Measurements from ENCODE around the gene PTK6.

The PTK6 gene

GRCh38 chr20:63503524-63503923, 33.7 kb downstream of the PTK6 start:
- DNase-seq: no peak

DNA sequence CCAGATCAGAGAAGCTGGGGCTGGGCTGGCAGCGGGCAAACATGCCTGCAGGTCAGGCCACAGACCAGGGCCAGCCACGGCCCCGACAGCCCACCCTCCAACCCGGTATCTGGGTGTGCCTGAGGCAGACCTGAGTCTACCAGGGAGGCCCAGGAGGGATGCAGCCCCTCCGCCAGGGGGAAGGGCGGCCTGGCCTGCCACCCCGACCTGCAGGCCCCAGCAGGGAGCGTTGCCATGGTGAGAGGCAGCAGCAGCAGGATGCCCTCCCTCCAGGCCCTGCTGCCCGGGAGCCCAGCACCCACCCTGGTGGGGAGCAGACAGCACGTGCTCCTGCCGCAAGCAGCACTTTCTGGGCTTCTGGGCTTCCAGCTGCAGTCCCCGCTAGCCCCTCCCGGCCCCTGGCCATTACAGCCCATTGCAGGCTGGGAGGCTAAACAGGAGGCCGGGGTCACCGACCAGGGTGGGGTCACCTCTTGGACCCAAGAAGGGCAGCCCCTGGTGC, 34.5 kb downstream of the PTK6 start:
- no peak for DNase-seq

DNA sequence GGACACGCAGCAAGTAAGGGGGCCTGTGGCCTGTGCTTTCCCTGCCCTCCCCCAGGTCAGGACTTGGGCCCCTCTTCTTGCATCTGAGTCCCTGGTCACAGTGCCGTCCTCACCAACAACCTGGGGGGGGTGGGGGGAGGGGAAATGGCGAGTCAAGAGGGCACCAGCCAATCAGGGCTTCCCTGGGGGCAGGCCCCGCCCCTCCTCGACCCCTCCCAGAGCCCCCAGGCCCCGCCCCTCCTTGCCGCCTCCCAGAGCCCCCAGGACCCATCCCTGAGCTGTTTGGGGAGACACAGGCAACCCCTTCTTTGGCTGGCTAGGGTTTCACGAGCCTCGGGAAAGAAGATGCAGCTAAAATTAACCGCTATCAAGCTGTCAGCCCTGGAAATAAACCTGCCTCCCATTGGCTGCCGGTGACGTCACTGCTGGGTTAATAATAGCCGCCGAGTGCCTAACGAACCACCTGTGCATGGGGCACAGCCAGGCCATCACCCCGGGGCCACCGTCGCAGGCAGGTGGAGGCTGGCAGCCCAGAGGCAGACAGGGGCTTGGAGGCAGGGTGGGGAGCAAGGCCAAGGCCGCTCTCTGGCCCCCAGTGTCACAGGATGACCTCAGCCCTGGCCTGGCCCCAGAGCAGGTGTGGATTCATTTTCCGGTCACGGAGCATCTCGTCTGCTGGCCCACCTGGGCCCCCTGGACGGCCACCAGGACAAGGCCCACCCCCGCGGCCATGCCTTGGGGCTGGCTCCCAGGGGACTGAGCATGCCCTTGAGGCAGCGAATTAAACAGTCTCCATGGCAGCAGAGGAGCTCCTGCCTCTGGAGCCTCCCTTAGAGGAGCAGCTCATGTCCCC, 35.1 kb downstream of the PTK6 start:
- DNase-seq: no peak

DNA sequence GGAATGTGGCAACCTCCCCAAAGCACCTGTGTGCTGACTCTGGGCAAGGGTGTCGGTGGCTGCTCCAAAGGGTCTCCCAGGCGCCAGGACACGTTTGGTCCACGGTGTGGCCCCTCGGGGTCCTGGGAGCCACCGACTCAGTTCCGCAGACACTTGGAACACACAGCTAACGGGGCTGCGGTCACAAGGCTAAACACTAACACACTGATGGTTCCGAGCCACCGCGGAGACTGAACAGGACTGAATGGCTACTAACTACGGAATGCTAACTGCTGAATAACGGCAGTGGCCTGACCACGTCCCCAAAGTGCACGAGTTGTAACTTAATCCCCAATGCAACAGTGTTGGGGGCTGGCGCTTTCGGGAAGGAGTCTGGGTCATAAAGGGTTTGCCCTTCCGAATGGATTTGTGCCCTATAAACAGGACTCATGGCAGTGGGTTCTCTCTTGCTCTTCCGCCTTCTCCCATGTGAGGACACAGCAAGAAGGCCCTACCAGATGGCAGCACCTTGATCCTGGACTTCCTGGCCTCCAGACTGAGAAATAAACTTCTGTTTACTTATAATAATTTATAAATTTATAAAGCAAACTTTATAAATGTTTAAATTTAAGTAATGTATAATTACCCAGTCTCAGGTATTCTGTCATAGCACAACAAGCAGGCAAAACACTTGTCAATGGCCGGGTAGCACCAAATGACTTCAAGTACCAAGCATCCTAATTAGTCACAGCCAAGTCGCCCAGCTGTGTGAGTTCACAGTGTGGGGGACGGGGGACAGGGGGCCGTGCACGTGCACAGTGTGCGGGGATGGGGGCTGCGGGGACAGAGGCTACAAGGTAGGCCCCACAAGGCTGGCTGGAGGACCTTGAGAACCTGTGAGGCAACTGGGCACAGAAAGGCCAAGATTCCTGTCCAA, 36.0 kb downstream of the PTK6 start:
- DNase-seq: no peak

DNA sequence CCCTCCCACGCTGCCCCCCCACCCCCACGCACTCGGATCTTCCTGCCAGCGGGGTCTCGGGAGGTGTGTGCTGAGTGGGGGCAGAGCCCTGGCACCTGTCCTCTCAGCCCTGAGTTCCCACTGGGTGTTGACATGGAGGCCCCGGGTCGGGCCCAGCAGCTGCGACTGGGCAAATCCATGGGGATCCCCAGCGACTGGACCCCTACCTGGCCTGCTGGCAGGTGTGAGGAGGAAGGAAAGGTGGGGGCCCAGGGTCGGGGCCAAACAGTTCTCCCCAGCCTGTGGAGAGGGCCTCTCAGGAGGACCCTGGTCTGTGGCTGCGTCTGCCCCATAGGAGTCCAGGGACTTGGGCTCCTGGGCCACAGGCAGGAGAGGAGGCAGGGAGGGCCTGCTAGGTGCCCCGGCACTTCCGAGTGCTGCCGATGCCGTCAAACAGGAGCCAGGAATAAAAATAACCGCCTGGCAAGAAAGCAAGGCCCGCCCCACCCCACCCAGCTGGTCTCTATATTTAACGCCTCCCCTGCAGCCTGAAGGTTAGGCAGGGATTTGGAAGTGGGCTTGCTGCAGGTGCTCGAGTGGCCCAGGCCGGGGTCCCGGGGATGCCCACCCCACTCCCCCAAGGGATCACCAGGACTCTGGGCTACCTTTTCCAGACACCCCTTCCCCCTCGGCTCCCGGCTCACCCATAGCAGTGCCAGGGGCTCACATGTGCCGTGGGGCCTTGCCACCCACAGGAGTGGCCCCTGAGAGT, 36.9 kb downstream of the PTK6 start:
- DNase-seq: no peak

- no peak for DNase-seq
Measured at GRCh38 chr20:63499338-63499969, 37.7 kb downstream of the PTK6 start.

DNA sequence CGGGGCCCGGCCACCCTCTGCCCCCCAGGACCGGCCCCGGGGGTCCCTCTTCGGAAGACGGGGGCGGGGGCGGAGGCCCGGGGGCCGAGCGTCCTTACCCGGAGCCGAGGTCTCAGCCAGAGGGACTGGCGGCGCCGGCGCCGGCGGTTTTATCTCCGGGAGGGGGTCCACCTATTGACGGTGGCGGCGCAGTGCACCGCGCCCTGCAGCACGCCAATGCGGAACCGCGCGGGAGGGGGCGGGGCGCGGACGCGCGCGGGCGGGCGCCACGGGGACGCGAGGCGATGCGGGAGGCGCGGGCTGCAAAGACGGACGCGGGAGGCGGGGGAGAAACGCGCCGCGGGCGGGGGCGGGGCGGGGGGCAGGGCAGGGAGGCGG, 38.2 kb downstream of the PTK6 start, which contains the start of gene EEF1A2:
Gene EEF1A2 (minus strand): TSS at position 124 of the 378 bp plus-strand sequence. CDS start 1,320 bp downstream, outside the sequence.
- peak in 1 of 2 donors; percentile 11 for DNase-seq

GRCh38 chr20:63497946-63498935, 38.9 kb downstream of the PTK6 start:
- DNase-seq: no peak

- DNase-seq: no peak
Measured at GRCh38 chr20:63497138-63497945, 39.8 kb downstream of the PTK6 start.

GRCh38 chr20:63496596-63497120, 40.5 kb downstream of the PTK6 start:
- DNase-seq: no peak

- DNase-seq: peak in 1 of 2 donors; percentile 70
Measured at GRCh38 chr20:63495741-63496595, 41.2 kb downstream of the PTK6 start.

GRCh38 chr20:63495167-63495720, 41.9 kb downstream of the PTK6 start:
- DNase-seq: no peak

- no peak for DNase-seq
Measured at GRCh38 chr20:63494420-63495166, 42.6 kb downstream of the PTK6 start.

GRCh38 chr20:63494084-63494419, 43.1 kb downstream of the PTK6 start:
- DNase-seq: no peak

DNA sequence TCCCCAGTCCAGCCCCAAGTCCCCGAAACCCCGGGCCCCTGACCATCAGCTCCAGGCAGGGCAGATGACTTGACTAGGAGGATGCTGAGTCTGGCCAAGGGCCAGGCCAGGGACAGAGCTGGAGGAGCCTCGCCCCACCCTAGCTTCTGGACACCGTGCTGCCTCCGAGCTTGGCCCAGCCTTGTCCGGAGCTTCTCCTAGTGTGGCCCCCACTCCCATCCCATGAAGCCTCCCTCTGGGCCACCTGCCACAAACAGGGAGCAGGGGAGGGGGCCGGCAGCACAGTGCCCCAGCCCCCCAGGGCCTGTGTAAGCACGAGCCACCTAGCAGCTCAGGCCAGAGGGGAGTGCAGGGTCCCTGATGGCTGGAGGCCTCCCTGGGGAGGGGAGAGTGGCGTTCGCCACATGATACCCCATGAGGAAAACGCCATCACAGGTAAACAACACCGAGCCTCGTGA, 43.6 kb downstream of the PTK6 start:
- DNase-seq: no peak

DNA sequence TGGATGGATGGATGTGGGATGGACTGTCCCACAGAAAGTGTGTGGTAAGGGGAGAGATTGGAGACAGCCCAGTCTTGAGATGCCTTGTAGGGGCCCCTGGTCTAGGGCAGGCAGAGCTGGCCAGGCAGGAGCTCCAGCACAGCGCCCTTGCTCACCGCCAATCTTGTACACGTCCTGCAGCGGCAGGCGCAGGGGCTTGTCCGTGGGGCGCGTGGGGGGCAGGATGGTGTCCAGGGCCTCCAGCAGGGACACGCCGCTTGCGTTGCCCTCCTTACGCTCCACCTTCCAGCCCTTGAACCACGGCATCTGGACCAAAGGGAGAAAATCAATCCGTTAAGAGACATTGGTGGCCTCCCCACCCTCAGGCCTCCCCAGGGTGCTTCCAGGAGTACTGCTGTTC, 44.2 kb downstream of the PTK6 start:
- DNase-seq: no peak

GRCh38 chr20:63492518-63492917, 44.7 kb downstream of the PTK6 start:
- DNase-seq: no peak
